ENCODE measurements around the gene NRF1.
"Not testable (repeated sequence)": the region's sequence is repeated elsewhere in the genome, so short reads cannot be mapped to it uniquely, and the experiment has no call there.

Gene NRF1

DNA sequence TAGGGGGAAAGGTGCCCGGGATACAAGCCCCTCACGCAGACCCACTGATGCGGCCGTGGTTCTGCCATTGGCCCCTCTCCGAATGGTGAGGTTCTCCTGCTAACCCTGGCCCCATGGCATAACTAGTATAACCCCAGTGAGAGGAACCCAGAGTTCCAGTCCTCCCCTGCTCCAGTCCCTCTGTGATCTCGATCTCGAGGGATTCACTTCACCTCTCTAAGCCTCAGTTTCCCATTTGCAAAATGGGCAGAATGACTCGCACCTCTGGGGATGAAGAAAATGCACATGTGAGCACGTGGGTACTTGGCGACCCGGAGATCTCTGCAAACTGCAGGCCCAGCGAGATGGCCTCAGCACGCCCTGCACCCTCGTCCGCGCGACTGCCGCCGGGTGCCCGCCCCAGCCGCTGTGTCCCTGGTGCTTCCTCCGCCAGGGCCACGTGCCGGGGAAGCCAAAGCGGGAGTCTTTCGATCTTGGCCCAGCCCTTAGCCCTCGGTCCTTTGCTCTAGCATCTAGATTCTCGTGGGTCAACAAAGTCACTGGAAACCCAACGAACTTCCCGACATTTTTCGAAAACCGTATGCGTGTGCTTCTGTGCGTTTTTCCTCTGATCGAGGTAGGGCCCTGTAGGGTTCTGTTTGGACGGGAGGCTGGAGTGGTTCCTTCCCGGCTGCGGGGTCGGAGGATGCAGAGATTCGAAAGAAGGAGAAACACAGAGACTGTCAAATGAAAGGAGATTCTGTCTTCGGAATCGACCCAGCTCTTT is 171.5 kb downstream of the NRF1 start:
- peak; percentile 31 to 65 (median 42) for DNase-seq

DNA sequence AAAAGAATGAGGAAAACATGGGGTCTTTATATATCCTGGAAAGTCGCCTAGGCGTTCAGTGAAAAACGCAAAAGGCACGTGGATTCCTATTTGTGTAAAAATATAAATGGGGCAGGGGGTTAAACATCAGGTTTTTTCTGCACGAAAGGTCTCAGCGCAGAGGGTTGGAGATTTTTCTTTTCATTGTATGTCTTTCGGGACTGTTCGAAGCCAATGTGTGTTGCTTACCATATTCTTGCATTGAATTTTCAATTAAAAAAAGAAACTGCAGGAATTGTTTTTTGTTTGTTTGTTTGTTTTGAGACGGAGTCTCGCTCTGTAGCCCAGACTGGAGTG is 172.0 kb downstream of the NRF1 start:
- no peak for DNase-seq

GRCh38 chr7:129784437-129784782 is 172.9 kb downstream of the NRF1 start:
- peak in 1 of 4 experiments; percentile 4 for DNase-seq

DNA sequence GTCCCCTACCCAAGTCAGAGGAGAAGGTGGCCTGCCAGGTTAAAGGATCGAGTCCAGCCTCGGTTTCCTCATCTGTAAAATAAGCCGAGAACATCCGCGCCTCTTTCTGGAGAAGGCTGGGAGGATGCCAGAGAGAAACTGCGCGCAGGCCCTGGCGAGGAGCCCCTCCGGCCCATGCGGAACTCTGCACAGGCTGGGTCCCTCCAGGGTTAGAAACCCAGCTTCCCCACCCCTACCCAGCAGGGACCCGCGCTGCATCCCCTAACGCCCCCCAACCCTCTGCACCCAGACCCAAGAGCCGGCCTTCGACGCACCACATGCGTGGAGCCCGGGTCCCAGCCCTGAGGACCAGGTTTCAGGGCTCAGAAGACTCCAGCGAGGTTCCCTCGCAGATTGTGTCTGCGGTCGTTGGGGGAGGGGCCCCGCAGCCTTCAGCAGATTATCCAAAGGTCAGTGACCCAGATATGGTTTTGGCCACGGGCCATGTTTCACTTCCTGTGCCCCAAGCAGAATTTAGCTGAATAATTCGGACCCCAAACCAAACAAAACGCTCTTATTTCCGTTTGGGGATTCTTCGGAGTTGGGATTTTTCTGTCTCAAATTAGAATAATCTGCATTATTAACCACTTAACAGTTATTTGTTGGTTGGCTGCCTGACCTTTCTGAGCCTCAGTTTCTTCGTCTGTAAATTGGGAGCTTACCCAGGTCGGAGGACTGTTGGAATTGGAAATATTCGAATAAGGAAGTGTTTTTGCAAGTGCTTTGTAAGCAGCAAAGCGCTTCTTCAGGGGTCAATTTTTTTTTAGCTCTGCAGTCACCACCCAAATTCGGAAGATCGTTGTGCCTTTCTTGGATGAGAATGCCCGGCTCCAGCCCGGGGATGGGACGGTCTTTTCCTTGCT is 173.5 kb downstream of the NRF1 start:
- DNase-seq: peak; percentile 70 to 85 (median 81)

GRCh38 chr7:129785685-129786514 is 174.4 kb downstream of the NRF1 start:
- peak in 2 of 4 experiments; percentile 27 to 35 for DNase-seq

DNA sequence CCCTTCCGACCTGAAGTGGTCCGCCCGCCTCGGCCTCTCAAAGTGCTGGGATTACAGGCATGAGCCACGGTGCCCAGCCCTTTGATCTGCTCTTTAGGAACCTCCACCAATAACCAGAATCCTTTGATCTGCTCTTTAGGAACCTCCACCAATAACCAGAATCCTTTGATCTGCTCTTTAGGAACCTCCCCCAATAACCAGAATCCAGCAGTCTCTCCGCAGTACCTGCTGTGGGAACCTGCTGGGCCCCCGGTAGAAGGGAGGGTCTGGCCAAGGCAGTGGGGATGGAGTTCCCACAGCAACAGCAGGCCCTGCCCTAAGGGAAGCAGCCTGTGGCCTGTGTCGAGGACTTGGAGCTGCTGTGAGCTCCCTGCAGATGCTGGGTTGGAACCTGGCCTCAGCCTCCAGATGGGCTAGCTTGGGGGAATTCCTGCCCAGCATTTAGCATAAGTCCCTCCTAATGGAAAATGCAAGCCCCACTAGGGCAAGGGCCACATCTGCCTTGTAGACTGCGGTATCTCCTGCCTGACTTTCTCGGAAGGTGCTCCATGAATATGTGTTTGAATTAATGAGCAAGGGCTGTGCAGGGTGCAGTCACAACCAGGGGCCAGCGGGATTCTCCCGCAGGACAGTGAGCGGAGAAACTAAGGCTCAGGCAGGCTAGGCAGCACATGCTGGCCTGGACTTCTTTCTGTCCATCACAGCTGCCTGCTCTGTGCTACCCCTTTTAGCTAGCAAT is 175.5 kb downstream of the NRF1 start:
- DNase-seq: no peak

GRCh38 chr7:129789000-129789399 is 177.5 kb downstream of the NRF1 start:
- DNase-seq: no peak

DNA sequence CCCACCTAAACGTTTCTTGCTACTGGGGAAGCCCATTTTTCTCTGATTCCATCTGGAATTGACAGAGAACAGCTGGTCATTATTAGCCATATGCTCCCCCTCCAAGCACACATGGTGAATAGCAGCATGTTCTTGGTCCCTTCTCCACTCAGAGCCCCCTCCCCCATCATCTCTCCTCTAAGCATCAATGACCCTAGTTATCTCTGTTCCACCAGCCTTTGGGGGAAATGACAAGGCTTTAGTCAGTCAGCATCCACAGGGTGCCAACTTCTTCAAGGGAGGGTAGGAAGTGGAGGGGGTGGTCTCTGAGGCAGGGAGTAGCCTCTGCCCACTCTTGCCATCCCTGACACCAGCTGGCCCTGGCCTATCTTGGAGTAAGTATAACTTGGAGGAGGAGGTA is 178.1 kb downstream of the NRF1 start:
- no peak for DNase-seq

- no peak for DNase-seq
These were observed 178.6 kb downstream of the NRF1 start for GRCh38 chr7:129790136-129790535.

- peak in 1 of 4 experiments; percentile 14 for DNase-seq
These were observed 181.2 kb downstream of the NRF1 start for GRCh38 chr7:129792721-129793120.

DNA sequence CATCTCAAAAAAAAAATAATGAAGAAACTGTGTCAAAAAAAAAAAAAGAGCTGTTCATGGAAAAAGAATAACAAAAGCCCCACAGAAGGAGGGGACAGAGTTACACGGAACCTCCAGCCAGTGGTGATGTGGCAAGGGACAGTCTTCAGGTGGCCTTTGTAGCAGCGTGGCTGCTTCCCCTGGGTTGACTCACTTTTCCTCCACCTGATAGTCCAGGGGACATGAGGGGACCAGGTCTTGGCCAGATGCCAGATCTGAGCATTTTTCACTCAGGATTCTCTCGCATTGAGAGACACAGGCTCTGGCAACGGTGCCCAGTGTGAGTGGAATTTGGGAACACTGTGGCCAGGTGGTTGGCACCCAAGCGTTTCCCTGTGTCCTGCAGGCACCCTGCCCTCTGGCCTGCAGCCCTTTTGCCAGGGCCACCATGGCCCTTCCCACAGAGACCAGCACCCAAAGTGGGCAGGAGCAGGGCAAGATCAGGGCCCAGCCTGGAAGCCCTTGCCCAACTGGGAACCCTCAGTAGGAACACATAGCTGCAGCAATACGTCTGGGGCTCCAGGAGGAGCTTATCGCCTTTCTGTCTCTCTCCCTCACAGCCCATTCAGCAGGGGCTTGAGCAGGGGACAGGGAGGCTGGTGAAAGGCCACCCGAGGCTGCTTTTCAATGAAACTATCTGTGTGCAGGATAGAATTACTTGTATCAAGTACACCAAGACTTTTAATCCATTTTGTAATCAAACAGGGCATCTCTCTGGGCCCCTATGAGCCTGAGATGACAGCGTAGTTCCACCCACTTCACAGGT is 182.2 kb downstream of the NRF1 start:
- no peak for DNase-seq

GRCh38 chr7:129794461-129794860 is 182.9 kb downstream of the NRF1 start:
- not testable (repeated sequence) for DNase-seq

GRCh38 chr7:129796186-129796775 is 184.8 kb downstream of the NRF1 start:
- DNase-seq: no peak

DNA sequence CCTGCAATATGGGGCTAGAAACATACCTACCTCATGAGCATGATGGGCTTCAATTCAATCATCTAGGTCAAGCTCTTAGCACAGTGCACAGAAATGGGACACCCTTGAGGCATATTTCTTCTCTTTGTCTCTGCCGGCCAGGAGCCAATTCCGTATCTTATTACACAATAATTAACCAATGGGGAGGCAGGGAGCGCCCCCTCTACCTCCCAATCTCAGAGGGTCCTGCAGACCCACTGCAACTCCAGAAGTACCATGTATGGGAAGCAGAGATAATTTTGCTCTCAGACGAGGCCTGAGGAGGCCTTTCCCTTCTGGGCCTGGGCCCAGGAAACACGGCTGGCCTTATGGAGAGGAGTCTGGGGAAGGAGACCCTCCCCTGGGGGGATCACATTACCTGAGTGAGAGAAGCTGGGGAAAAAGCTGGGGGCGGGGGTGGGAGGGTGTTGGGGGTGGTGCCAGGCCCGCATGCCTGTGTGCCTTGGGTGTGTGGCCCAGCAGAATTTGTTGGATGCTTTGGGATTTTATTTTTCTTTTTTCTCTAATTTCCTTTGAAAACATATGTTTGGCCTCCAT is 185.8 kb downstream of the NRF1 start:
- no peak for DNase-seq

DNA sequence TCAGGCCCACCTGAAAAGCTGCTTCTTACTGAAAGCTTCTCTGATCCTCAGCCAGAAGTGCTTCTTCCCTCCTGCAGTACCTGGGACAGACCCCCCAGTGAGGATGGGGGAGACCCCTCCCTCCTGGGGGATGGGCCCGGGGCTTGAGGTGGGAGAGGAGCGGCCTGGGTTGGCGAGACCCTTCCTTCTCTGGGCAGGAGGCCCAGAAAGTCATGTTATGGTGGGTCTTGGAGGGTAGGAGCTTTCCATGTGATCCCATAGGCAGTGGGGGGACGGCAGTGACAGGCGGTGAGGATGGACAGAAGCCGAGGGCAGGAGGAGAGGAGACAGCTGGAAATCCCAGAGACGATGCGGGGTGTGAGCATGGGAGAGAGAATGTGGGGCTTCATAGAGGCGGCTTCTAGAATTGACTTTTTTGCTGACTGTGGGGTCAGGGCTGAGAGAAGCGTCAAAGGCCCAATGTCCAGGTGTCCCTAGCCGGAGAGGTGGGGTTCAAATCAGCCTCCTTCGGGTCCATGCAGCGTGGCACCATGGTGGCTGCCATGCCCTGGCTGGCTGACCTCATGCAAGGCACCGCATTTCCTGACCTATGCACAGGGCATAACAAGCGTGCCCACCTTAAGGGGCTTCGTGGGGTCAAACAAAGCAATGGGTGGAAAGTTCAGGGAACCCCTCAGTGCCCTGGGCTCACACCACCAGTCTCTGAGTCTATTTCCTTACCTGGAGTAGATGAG is 187.3 kb downstream of the NRF1 start:
- no peak for DNase-seq

DNA sequence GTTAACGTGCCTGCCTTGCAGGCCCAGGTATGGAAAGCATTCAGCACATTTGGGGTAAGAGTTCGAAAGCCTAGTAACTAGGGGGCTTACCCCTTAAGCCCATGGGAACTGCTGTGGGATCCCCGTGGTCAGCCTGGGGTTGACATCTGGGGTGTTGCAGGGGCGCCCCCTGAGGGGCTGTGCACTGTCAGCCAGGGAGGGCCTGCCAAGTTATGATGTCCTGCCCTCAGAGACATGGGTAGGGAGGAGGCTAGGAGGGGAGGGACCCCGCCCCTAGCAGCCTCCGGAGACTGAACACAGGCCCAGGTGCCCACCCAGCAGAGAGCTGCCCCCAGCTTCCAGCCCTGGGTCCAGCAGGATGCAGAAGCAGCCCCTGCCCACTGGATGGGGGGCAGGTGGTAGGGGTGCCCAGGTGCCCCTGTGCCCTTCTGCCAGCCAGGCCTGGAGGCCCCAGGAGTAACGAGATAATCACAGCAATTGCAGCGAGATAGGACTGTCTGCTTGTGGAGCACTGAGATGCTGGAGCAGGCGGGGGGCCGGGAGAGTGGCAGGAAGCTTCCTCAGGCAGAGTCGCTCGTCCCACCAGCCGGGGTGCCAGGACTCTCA is 187.9 kb downstream of the NRF1 start:
- no peak for DNase-seq

DNA sequence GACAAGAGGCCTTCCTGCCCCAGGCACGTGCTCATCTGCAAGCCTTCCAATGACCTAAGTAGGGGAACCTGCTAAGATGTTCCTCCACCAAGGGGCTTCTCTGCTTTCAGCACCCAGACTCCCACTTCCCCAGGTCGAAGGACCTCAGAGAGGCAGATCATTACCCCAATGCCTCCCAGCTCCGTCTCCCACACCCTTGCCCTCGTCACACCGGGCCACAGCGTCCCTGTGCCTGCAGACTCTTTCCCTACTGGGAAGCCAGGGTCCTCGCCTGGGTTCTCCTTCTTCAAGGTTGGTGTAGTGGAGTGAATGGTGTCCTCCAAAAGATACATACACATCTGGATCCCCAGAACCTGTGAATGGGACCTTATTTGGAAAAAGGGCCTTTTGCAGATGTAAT is 189.4 kb downstream of the NRF1 start:
- no peak for DNase-seq

DNA sequence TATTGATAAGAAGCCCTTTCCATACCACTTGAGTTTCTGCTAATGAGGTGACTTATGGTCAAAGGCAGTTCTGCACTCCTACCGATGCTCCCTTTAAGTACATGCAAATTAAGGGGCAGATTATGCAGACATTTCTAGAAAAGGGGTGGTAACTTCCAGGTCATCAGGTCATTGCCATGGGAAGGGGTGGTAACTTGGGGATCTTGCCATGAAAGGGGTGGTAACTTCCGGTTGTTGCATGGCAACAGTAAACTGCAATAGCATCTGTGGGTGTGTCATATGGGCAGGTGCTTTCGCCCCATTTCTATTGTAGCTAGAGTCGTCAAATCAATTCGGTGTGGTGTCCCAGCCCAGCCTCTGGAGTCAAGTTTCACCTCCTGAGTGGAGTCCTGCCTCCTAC is 190.4 kb downstream of the NRF1 start:
- no peak for DNase-seq

DNA sequence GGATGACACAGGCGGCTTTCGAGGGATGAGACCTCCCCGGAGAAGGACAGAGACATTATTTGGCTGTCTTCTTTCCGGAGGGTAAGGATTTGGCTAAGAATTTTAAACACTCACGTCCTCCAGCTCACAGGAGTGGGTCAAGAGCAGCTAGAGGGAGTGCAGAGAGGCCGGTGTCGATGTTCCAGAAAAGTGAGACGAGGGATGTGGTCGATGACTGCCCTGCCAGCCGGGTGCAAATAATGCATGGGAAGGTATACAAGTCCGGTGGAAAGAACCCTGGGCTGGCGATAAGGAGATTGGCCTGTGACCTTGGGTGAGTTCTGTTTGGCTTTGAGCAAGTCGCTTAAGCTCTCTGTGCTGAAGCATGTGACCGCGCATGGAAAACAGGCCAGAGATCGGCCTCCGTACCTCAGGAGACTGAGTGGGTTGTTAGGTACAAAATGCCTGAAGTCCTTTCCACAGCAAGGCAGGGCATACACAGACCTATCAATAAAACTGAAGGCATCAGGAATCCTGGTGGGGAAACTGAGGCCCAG is 192.1 kb downstream of the NRF1 start:
- no peak for DNase-seq

Data from suppressor macrophage (primary cell).